ENCODE results near the gene COL13A1. TPM values are rescaled to one million over a fixed set of nuclear protein-coding genes. Genes with fewer than 3 reads are reported as not detected.
A peak's percentile ranks its signal among the peaks of the same experiment; 100 is the strongest.

Gene COL13A1
- total and polyA plus RNA-seq, 2 donors (not counting 1 experiment from before 2014, with no cell fraction given) = 5.7 to 7.4 TPM

- Histone ChIP-seq H3K9me3 (ENCODE audit: control insufficient read depth, insufficient read depth, low read depth, low read length) (no peaks in the 10 kb centered on the region), H2AFZ (ENCODE audit: low read length) (no peak overlapping the region), H3K79me2 (ENCODE audit: control insufficient read depth, insufficient read depth, low read length) (peaks cover 24% of the 10 kb centered on the region), H3K27me3 (ENCODE audit: control insufficient read depth, insufficient read depth, low read length) (no peaks in the 10 kb centered on the region), H3K36me3 (ENCODE audit: control insufficient read depth, insufficient read depth, low read length) (no peaks in the 10 kb centered on the region), H3K27ac (ENCODE audit: insufficient read depth, low read length) (no peak overlapping the region), H3K4me2 (ENCODE audit: extremely low read depth, insufficient read depth, low read length) (no peak overlapping the region), H3K4me3 (replicated peaks in 1 of 4; ENCODE audit: control extremely low read depth in 1 of 4, insufficient read depth in 1 of 4, low read depth in 3 of 4, low read length in 4 of 4) (no peak overlapping the region), H3K4me1 (ENCODE audit: control insufficient read depth, extremely low read depth, insufficient read depth, low read length) (peaks cover 19% of the 10 kb centered on the region), H3K9ac (ENCODE audit: insufficient read depth, low read length) (no peak overlapping the region), H4K20me1 (ENCODE audit: control insufficient read depth, extremely low read depth, insufficient read depth, low read length) (no peaks in the 10 kb centered on the region)
- no peak for DNase-seq (ENCODE audit: low read depth in 2 of 2)
- no peak for TF ChIP-seq EZH2 (IDR thresholded peaks at IDR 0.05; ENCODE audit: low read length, missing control alignments)
- no peak for TF ChIP-seq CTCF (conservative IDR thresholded peaks at IDR 0.05 in 1 of 2, IDR thresholded peaks at IDR 0.05 in 1 of 2; ENCODE audit: low read depth in 1 of 2, low read length in 2 of 2)
Measured at GRCh38 chr10:69815104-69815503, 13.4 kb downstream of the COL13A1 start.

DNA sequence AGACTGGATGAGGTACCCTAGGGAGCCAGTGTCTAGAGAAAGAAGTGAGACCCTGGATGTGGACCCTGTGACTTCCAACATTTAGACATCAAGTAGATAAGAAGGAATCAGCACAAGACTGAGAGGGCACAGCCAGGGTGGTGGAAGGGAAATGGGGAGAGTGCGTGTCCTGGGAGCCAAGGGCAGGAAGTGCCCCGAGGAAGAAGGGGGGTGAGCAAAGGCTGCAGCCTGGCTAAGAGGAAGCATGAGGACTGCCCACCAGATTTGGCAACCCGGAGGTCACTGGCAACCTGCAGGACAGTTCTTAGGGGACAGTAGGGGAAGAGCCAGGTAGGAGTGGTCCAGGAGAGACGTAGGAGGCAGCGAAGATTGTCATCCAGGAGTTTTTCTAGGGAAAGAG, 14.8 kb downstream of the COL13A1 start:
- H3K4me2 ChIP-seq (ENCODE audit: extremely low read depth, insufficient read depth, low read length) = peak overlapping the region; percentile 70
- H3K27me3 ChIP-seq (ENCODE audit: control insufficient read depth, insufficient read depth, low read length) = no peaks in the 10 kb centered on the region
- H3K36me3 ChIP-seq (ENCODE audit: control insufficient read depth, insufficient read depth, low read length) = no peaks in the 10 kb centered on the region
- no peak overlapping the region for H3K4me3 ChIP-seq (replicated peaks in 1 of 4; ENCODE audit: control extremely low read depth in 1 of 4, insufficient read depth in 1 of 4, low read depth in 3 of 4, low read length in 4 of 4)
- no peaks in the 10 kb centered on the region for H4K20me1 ChIP-seq (ENCODE audit: control insufficient read depth, extremely low read depth, insufficient read depth, low read length)
- peaks cover 16% of the 10 kb centered on the region for H3K79me2 ChIP-seq (ENCODE audit: control insufficient read depth, insufficient read depth, low read length)
- H3K9me3 ChIP-seq (ENCODE audit: control insufficient read depth, insufficient read depth, low read depth, low read length) = no peaks in the 10 kb centered on the region
- H3K27ac ChIP-seq (ENCODE audit: insufficient read depth, low read length) = peak overlapping the region; percentile 41
- H2AFZ ChIP-seq (ENCODE audit: low read length) = peak overlapping the region; percentile 36
- H3K9ac ChIP-seq (ENCODE audit: insufficient read depth, low read length) = no peak overlapping the region
- DNase-seq (ENCODE audit: low read depth in 2 of 2) = no peak
- H3K4me1 ChIP-seq (ENCODE audit: control insufficient read depth, extremely low read depth, insufficient read depth, low read length) = peaks cover 19% of the 10 kb centered on the region
- no peak for TF ChIP-seq CTCF (conservative IDR thresholded peaks at IDR 0.05 in 1 of 2, IDR thresholded peaks at IDR 0.05 in 1 of 2; ENCODE audit: low read depth in 1 of 2, low read length in 2 of 2)
- no peak for TF ChIP-seq EZH2 (IDR thresholded peaks at IDR 0.05; ENCODE audit: low read length, missing control alignments)

DNA sequence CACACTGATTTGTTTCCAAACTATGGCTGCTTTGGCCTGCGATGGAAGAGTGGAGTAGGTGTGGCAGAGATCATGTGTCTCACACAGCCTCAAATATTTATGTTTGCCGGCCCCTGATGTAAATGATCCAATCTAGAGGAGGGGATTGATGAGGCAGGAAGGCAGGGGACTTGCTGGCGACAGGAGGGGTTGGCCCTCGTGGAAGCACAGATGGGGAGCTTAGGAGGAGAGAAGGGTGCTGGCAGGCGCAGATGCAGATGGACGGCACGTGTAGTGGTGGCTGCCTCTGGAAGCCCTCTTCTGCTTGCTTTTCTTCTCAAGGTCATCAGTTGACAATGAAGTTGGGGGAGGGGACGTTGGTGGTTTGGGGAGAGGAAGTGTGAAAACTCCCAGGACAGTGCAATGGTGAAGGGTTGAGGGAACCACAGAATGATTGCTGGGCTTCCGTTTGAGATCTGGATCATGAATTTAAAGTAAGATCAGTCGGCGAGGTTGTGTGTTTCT, 15.4 kb downstream of the COL13A1 start:
- no peak for TF ChIP-seq CTCF (conservative IDR thresholded peaks at IDR 0.05 in 1 of 2, IDR thresholded peaks at IDR 0.05 in 1 of 2; ENCODE audit: low read depth in 1 of 2, low read length in 2 of 2)
- H4K20me1 ChIP-seq (ENCODE audit: control insufficient read depth, extremely low read depth, insufficient read depth, low read length) = no peaks in the 10 kb centered on the region
- H2AFZ ChIP-seq (ENCODE audit: low read length) = peak overlapping the region; percentile 51
- no peak overlapping the region for H3K4me3 ChIP-seq (replicated peaks in 1 of 4; ENCODE audit: control extremely low read depth in 1 of 4, insufficient read depth in 1 of 4, low read depth in 3 of 4, low read length in 4 of 4)
- peak in 1 of 2 donors; percentile 34 for DNase-seq (ENCODE audit: low read depth in 2 of 2)
- H3K36me3 ChIP-seq (ENCODE audit: control insufficient read depth, insufficient read depth, low read length) = no peaks in the 10 kb centered on the region
- no peaks in the 10 kb centered on the region for H3K9me3 ChIP-seq (ENCODE audit: control insufficient read depth, insufficient read depth, low read depth, low read length)
- peak overlapping the region; percentile 41 for H3K27ac ChIP-seq (ENCODE audit: insufficient read depth, low read length)
- H3K27me3 ChIP-seq (ENCODE audit: control insufficient read depth, insufficient read depth, low read length) = no peaks in the 10 kb centered on the region
- peaks cover 13% of the 10 kb centered on the region for H3K79me2 ChIP-seq (ENCODE audit: control insufficient read depth, insufficient read depth, low read length)
- peaks cover 19% of the 10 kb centered on the region for H3K4me1 ChIP-seq (ENCODE audit: control insufficient read depth, extremely low read depth, insufficient read depth, low read length)
- H3K4me2 ChIP-seq (ENCODE audit: extremely low read depth, insufficient read depth, low read length) = peak overlapping the region; percentile 70
- H3K9ac ChIP-seq (ENCODE audit: insufficient read depth, low read length) = no peak overlapping the region
